Renal cortex interstitium (tissue), 11 donors: ENCODE data around the gene RNGTT. TPM values are rescaled to one million over a fixed set of nuclear protein-coding genes. Genes with fewer than 3 reads are reported as not detected.
A peak's percentile ranks its signal among the peaks of the same experiment; 100 is the strongest.

Experiments used
- DNase-seq, 11 donors: peaks; one replicate each; pipeline ENCODE4 v3.0.0-alpha.2; 2013; ENCODE audit warnings: low read depth in 9 of 11, low spot score in 4 of 11; ENCODE audit errors: extremely low read depth in 1 of 11
- polyA plus RNA-seq, 3 donors: library from polyadenylated mRNA; unstranded; fragments of 120-200 nt; gene quantifications; one replicate each; pipeline ENCODE4 v1.2.1, GENCODE V29; 2013; ENCODE audit not compliant: insufficient read length in 3 of 3

Gene RNGTT
- polyA plus RNA-seq, 3 donors: 14.5 to 18.0 (median 14.9) TPM

GRCh38 chr6:88596801-88597200 is 366.6 kb downstream of the RNGTT start:
- no peak for DNase-seq

DNA sequence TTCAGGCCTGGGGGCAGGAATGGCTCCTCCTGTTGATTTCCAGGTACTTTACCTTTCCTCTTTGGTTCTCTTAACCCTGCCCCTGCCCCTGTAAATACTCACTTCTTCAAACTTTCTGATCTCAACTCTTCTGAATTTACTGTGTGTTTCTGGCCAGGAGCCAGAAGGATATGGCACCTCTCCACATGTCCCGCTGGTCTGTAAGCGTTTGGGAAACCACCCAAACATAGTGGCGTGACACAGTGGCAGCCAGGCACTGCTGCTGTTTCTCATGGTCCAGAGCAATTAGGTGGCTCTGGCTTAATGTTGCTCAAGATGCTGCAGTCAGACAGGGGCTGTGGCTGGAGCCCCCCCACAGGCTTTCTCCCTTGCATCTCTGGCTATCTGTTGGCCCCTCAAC is 374.5 kb downstream of the RNGTT start:
- DNase-seq: no peak

GRCh38 chr6:88587150-88587520 is 376.3 kb downstream of the RNGTT start:
- no peak for DNase-seq

DNA sequence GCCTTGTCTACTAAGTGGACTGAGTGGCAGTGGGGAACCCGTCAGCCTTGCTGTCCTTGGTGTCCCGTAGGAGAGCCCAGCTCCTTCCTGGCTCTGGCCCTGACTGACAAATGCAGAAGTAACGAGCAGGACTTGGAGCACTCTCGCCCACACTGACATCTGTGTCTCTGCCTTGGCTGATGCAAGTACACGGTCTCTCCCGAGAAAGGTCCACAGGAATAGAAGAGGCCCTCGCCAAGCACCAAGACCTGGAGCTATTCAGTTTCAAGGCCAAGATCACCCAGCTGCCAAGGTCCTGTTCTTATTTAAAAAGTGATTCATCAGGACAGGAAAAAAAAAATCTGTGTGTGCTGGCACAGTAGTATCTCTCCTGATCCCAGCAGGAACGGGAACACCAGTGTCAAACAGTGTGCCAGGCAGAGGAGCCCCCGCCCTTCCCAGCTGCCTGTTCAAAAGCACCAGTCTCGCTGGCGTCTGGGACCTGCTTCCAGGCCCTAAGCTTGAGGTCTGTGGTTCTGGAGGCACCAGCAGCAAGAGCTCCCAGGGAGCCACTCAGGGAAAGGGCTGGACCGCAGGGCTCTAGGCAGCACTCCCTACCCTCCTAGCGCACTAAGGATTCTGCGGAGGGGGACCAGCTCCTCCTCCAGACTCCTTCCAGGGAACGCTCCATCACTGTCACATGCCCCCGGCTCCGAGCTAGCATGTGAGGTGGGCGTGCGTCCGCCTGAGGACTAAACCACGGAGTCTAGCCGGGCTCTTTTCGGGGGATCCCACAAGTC is 376.9 kb downstream of the RNGTT start:
- DNase-seq: peak in 4 of 11 donors; percentile 4 to 17 (median 12)

DNA sequence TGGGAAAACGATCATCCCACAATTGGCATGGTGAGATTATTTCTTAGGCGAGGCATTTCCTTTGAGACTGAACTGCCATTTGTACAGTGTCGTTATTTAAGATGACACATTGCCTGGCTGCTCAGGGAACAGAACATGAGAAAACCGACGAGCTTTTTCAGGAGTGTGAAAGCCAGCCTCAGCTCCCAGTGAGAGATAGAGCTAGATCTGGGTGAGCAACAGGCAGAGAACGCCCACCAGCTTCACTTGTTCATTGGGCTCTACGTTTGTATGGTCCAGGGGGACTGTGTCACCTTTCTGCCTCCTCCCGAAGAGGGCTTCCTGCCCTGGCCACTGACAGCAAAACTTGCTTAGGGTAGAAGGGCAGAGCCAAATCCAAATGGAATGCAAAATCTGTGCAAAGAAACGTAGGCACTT is 378.1 kb downstream of the RNGTT start:
- no peak for DNase-seq

DNA sequence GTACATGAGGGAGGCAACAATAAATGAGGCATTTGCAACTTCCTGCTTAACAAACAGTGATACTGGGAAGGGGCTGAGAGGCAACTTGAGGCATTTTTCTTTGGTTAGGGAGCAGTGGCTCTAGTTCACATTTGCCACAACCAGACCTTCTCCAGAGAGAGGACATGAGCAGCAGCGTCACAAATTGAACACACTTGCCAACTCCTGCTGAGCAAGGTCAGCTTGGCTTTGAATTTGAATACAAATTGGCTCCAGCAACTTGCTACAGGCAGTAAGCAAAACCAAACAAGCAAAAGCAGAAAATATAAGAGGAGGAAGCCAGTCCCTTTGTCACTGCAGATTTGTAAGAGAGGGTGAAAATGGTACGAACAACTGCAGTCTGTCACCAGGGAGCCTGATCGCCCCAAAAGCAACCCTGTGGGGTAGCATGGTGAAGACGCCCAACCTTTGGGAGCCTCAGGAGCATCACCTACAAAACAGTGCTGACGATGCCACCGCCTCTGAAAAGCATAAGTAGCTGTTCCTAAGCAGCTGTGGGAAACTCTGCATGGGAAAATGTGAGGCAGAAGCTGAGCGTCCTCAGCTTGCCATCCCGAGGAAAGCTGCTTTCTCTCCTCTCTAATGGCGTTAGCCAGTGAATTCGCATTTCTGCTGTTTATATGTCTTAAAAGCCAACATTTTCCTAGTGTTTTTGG is 378.7 kb downstream of the RNGTT start:
- no peak for DNase-seq

- no peak for DNase-seq
These were observed 386.0 kb downstream of the RNGTT start for GRCh38 chr6:88577461-88577860.

DNA sequence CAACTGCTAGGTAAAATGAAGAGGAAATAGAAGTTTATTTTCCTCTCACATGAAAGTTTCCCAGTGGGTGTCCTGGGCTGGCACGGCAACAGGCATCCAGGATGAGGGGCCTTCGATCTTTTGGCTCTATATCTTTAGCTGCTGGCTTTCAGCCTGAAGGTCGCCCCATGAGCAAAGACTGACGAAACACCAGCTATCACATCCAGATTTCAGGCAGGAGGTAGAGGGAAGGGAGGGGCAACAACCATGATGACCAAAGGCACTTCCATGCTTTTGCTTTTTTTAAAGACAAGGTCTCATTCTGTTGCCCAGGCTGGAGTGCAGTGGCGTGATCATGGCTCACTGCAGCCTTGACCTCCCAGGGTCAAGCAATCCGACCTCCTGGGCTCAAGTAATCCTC is 387.9 kb downstream of the RNGTT start:
- no peak for DNase-seq

- DNase-seq: no peak
These were observed 388.8 kb downstream of the RNGTT start for GRCh38 chr6:88574651-88575050.

GRCh38 chr6:88574031-88574430 is 389.4 kb downstream of the RNGTT start:
- no peak for DNase-seq

GRCh38 chr6:88573561-88573960 is 389.9 kb downstream of the RNGTT start:
- no peak for DNase-seq

DNA sequence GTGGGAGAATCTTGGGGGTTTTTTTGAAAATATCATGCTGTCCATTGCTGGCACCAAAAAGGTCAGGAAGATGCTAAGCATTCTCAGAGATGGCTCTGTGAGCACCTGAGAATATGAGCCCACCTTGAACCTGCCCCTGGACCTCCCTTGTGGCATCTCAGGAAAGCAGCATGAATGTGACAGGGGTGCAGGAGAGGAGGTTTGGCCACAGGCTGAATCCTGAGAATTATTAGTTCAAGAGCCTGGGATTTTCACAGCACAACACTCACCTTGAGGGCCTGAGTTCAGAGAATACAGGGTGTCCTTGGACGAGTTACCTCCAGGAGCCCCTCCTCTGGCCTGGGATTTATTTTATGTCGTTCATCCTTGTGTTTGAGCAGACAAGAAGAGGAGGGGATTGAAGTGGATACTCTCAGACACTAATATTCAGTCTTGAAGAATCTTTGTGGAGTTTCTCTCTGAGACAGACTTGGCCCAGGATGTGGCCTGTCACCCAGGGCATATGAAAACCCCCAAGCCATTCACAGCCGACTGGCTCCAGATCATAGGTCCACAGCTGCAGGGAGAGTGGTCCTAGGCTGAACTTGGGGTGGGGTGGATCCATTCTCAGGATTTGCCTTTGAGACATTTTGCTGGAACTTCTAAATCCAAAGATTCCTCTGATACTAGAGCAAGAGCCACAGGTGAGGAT is 390.8 kb downstream of the RNGTT start:
- no peak for DNase-seq

DNA sequence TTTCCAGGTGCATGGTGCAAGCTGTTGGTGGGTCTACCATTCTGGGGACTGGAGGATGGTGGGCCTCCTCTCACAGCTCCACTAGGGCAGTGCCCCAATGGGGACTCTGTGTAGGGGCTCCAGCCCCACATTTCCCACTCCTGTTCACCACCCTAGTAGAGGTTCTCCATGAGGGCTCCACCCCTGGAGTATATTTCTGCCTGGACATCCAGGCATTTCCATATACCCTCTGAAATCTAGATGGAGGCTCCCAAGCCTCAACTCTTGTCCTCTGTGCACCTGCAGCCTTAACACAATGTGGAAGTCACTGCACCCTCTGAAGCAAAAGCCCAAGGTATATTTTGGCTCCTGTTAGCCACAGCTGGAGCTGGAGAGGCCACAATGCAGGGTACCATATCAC is 393.5 kb downstream of the RNGTT start:
- no peak for DNase-seq

- DNase-seq: no peak
These were observed 395.7 kb downstream of the RNGTT start for GRCh38 chr6:88567696-88568095.

DNA sequence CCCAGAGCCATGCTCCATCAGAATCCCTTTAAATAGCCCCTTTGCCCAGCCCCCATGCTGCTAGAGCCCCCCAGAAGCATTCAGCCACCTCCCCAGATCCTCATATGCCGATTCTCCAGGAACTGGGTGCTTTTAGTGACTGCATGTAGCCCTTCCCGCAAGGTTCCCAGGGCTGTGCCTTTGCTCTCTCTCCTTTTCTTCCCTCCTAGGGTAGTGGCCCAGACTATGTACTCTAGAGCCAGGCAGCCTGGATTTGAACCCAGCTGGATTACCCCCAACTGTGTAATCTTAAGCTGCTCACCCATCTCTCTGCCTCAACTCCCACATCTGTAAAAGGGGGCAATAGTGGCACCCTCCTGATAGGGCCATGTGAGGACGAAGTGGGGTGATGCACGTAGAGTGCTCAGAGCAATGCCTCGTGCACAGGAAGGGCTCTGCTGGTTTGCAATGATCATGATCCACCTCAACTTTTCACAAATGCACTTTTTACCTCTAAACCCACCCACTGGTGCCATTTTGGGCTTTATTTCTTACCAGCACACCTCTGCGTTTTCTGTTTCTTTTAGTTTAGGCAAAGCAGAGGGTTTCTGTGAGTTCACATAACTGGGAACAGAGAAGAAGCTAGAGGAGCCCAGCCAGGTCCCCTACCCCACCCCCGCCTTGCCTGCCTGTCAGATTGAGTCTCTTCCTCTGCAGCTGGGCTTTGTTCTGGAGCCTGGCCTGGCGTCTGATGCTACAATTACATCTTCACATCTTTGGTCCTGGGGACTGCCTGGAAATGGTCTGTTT is 396.5 kb downstream of the RNGTT start:
- DNase-seq: no peak

DNA sequence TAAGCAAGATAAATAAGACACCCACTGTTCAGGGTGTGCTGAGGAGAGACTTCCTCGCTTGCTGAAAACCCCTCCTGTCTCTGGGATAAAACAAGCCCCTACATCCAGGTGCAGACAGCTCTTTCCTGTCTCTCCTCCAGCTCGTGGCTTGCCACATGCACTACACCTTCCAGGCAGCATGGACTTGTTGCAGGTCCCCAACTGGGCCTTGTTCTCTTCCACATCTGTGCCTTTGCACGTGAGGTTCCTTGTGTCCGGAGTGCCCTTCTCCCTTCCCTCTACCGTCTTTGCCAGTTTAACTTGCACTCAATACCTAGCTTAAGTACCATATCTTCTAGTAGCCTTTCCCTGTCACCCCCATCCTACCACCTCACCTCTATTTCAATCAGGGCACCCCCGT is 397.6 kb downstream of the RNGTT start:
- no peak for DNase-seq

DNA sequence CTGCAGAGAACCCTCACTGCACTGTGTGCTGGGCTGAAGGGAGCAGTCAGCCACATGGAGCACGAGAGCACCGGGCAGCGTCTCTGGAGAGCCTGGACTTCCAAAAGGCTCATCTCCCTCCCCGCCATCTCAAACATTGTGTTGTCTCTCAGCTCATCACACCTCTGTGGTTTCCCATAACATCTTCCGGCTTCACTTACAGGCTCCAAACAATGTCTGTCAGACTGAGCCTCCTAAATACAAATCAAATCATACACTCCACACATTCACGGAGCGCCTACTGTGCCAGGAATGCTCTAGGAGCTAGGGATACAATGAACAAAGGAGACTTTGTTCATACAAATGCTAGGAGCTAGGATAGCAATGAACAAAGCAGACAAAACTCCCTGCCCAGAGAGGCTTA is 398.0 kb downstream of the RNGTT start:
- DNase-seq: no peak

DNA sequence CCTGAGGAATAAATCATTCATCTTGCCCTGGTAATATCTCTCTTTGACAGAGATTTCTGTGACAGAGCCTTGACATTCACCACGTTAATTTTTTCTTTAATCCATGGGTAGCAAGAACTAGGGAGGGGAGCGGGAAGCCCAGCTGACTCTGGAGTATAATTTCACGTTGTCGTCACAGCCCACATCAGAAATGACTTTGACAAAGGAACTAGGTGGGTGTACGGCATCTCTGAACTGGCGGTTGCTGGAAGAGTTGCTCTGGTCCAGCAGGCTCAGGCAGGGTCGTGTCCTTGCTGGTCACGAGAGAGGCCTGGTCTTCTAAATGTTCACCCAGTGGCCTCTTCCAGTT is 400.2 kb downstream of the RNGTT start:
- DNase-seq: no peak
